ENCODE measurements around the gene TRMU. TPM values are rescaled to one million over a fixed set of nuclear protein-coding genes. Genes with fewer than 3 reads are reported as not detected.
A peak's percentile ranks its signal among the peaks of the same experiment; 100 is the strongest.

Gene TRMU, protein sequence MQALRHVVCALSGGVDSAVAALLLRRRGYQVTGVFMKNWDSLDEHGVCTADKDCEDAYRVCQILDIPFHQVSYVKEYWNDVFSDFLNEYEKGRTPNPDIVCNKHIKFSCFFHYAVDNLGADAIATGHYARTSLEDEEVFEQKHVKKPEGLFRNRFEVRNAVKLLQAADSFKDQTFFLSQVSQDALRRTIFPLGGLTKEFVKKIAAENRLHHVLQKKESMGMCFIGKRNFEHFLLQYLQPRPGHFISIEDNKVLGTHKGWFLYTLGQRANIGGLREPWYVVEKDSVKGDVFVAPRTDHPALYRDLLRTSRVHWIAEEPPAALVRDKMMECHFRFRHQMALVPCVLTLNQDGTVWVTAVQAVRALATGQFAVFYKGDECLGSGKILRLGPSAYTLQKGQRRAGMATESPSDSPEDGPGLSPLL
- 59.5 and 60.9 TPM in 2 replicates for total RNA-seq (2014; rRNA removed; shearing (Covaris generic))

DNA sequence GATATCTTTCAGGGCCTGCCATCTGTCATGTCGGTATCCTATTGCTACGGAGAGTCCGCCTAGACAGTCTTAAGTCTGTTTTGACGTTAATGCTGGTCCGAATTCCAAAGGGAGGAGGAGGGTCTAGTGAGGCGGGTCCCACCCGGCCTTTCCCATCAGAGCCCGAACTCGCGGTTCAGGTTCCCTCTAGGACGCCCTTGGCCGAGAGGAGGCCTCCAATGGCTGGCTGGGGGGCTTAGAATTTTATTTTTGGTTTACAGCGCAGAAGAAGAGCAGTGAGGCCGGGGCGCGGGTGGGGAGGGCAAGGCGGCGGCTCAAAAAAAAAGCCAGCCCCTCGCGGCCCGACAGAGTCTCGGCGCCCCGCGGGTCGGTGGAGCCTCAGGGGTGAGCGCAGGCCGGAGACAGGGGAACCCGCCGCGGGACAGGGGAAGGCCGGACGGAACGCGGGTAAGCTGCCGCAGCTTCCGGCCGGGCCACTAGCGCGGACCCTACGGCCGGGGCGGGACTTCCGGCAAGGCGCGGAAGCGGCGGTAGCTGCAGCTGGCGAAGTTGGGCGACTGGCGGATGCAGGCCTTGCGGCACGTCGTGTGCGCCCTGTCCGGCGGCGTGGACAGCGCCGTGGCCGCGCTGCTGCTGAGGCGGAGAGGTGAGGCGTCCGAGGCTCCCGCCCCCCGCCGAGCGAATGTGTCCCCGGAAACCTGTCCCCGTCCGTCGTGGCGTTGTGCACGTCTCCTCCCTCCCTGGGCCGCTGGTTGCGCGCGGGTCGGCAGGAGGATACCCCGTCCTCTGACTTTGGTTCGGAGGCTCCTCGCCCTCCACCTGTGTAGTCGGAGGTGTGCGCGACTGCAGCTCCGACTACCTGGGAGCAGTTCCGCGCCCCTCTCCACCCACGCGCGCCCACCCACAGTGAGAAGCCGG, at the start of gene TRMU:
TSS of gene TRMU (plus strand) at position 514 of the 918 bp plus-strand sequence. CDS start at position 565, 51 bp downstream.
- Histone ChIP-seq H3K36me3 (peaks cover 81% of the 10 kb centered on the region), H3K4me3 (peak within 1 kb of the TSS; percentile 84), H3K9me3 (replicated peaks) (no peaks in the 10 kb centered on the region), H3K4me1 (replicated peaks) (peaks cover 7% of the 10 kb centered on the region), H3K27me3 (replicated peaks) (no peaks in the 10 kb centered on the region), H3K27ac (peak within 1 kb of the TSS; percentile 52)
- DNase-seq (ENCODE audit: low read depth in 1 of 2, low spot score in 2 of 2): peak; percentile 80 to 84

- no peak for DNase-seq (ENCODE audit: low read depth in 1 of 2, low spot score in 2 of 2)
Measured at GRCh38 chr22:46286006-46286405, 49.5 kb upstream of the TRMU start.

DNA sequence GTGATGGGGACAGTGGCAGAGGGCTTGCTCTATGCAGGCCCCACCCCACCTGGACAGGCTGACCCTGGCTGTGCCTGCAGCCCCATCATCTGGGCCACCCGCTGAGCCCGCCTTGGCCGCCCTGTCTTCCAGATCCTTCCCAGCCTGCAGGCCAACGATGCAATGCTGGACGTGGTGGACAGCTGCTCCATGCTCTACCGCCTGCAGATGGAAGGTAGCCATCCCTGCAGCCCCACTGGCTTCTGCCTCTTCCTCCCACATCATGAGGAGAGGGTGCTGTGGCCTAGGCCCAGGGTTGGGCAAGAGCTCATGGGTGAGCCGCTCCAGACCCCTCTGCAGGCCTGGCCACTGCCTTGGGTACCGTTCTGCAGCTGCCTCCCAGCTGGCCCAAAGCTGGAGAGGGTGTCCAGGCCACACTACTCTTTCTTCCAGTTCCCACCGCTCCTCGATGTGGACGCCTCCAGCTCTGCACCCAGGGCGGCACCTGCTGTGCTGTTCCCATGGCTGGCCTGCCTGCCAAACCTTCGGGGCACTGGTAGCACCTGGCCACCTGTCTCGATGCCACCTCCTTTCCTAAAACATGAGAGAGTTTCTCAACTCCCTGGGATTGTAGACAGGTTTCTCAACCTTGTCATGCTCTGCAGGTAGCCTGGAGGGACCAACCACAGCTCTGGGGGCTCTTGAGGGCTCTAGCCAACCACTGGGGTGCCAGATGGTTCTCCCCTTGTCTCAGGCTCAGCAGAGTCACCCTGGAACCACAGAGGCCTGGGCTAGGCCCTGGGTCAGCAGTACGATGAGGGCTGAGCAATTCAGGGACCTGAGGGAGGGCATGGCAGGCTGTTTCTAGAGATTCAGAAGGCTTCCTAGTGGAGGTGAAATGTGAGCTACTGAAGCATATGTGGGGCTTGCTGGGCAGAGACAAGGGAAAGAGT, 48.3 kb upstream of the TRMU start:
- Histone ChIP-seq H3K9me3 (replicated peaks) (no peaks in the 10 kb centered on the region), H3K36me3 (peaks cover 51% of the 10 kb centered on the region), H3K27ac (no peak overlapping the region), H3K27me3 (replicated peaks) (no peaks in the 10 kb centered on the region), H3K4me1 (replicated peaks) (no peaks in the 10 kb centered on the region), H3K4me3 (no peak overlapping the region)
- no peak for DNase-seq (ENCODE audit: low read depth in 1 of 2, low spot score in 2 of 2)

More at GRCh38 chr22:46286006-46286405, 49.5 kb upstream of the TRMU start:
- no peak overlapping the region for H3K4me3 ChIP-seq
- no peak overlapping the region for H3K27ac ChIP-seq
- H3K4me1 ChIP-seq (replicated peaks): no peaks in the 10 kb centered on the region
- H3K36me3 ChIP-seq: peaks cover 49% of the 10 kb centered on the region
- no peaks in the 10 kb centered on the region for H3K27me3 ChIP-seq (replicated peaks)
- H3K9me3 ChIP-seq (replicated peaks): no peaks in the 10 kb centered on the region

- Histone ChIP-seq H3K9me3 (replicated peaks) (no peaks in the 10 kb centered on the region), H3K4me3 (no peak overlapping the region), H3K27me3 (replicated peaks) (no peaks in the 10 kb centered on the region), H3K27ac (no peak overlapping the region), H3K4me1 (replicated peaks) (no peaks in the 10 kb centered on the region), H3K36me3 (peaks cover 53% of the 10 kb centered on the region)
- peak in 1 of 2 experiments; percentile 41 for DNase-seq (ENCODE audit: low read depth in 1 of 2, low spot score in 2 of 2)
Measured at GRCh38 chr22:46287873-46288751, 47.4 kb upstream of the TRMU start.

GRCh38 chr22:46288846-46289243, 46.7 kb upstream of the TRMU start:
- Histone ChIP-seq H3K27ac (no peak overlapping the region), H3K27me3 (replicated peaks) (no peaks in the 10 kb centered on the region), H3K4me3 (no peak overlapping the region), H3K36me3 (peaks cover 51% of the 10 kb centered on the region), H3K4me1 (replicated peaks) (no peaks in the 10 kb centered on the region), H3K9me3 (replicated peaks) (no peaks in the 10 kb centered on the region)
- no peak for DNase-seq (ENCODE audit: low read depth in 1 of 2, low spot score in 2 of 2)

GRCh38 chr22:46289244-46289891, 46.1 kb upstream of the TRMU start:
- H3K4me3 ChIP-seq: no peak overlapping the region
- H3K4me1 ChIP-seq (replicated peaks): no peaks in the 10 kb centered on the region
- no peak for DNase-seq (ENCODE audit: low read depth in 1 of 2, low spot score in 2 of 2)
- peaks cover 46% of the 10 kb centered on the region for H3K36me3 ChIP-seq
- no peak overlapping the region for H3K27ac ChIP-seq
- H3K27me3 ChIP-seq (replicated peaks): no peaks in the 10 kb centered on the region
- H3K9me3 ChIP-seq (replicated peaks): no peaks in the 10 kb centered on the region

- no peak for DNase-seq (ENCODE audit: low read depth in 1 of 2, low spot score in 2 of 2)
- Histone ChIP-seq H3K4me3 (no peak overlapping the region), H3K36me3 (peaks cover 39% of the 10 kb centered on the region), H3K27ac (no peak overlapping the region), H3K9me3 (replicated peaks) (no peaks in the 10 kb centered on the region), H3K27me3 (replicated peaks) (no peaks in the 10 kb centered on the region), H3K4me1 (replicated peaks) (peaks cover 3% of the 10 kb centered on the region)
Measured at GRCh38 chr22:46290121-46290842, 45.2 kb upstream of the TRMU start.

- DNase-seq (ENCODE audit: low read depth in 1 of 2, low spot score in 2 of 2): no peak
- no peaks in the 10 kb centered on the region for H3K27me3 ChIP-seq (replicated peaks)
- peaks cover 34% of the 10 kb centered on the region for H3K36me3 ChIP-seq
- H3K4me3 ChIP-seq: no peak overlapping the region
- H3K27ac ChIP-seq: no peak overlapping the region
- H3K9me3 ChIP-seq (replicated peaks): no peaks in the 10 kb centered on the region
- peaks cover 11% of the 10 kb centered on the region for H3K4me1 ChIP-seq (replicated peaks)
Measured at GRCh38 chr22:46290843-46291785, 44.4 kb upstream of the TRMU start.

DNA sequence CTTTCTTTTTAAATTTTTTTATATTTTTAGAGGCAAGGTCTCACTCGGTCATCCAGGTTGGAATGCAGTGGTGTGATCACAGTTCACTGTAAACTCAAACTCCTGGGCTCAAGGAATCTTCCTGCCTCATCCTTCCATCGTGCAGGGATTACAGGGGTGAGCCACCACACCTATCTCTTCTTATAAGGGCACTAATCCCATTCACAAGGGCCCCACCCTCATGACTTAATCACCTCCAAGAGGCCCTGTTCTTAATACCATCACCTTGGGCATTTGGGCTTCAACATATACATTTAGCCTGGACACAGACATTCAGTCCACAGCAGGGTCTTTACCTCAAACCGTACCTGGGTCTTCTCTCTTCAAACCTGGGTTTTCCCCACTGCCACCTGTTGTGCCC, 43.3 kb upstream of the TRMU start:
- Histone ChIP-seq H3K4me3 (no peak overlapping the region), H3K4me1 (replicated peaks) (peaks cover 14% of the 10 kb centered on the region), H3K27me3 (replicated peaks) (no peaks in the 10 kb centered on the region), H3K9me3 (replicated peaks) (no peaks in the 10 kb centered on the region), H3K27ac (no peak overlapping the region), H3K36me3 (peaks cover 32% of the 10 kb centered on the region)
- no peak for DNase-seq (ENCODE audit: low read depth in 1 of 2, low spot score in 2 of 2)

DNA sequence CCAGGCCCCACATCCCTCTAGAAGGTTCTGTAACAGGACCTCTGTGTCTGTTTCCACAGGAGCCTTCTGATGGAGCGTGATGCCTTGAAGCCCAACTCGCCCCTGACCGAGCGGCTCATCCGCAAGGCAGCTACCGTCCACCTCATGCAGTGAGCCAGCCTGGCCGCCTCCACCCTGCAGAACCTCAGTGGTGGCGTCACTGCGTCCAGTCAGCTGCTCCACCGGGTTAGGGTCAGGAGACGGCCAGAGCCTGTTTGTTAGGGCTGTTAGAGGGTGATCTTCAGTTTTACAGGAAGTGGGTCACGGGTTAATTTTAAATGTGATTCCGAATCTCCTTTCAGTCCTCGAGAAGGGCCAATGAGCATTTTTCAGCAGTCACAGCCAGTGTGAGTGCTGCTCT, 42.8 kb upstream of the TRMU start:
- DNase-seq (ENCODE audit: low read depth in 1 of 2, low spot score in 2 of 2): no peak
- H3K4me3 ChIP-seq: no peak overlapping the region
- no peaks in the 10 kb centered on the region for H3K9me3 ChIP-seq (replicated peaks)
- H3K36me3 ChIP-seq: peaks cover 35% of the 10 kb centered on the region
- peaks cover 17% of the 10 kb centered on the region for H3K4me1 ChIP-seq (replicated peaks)
- no peak overlapping the region for H3K27ac ChIP-seq
- no peaks in the 10 kb centered on the region for H3K27me3 ChIP-seq (replicated peaks)

Data from SJSA1 (cell line).